IPS-18c (cell line): ENCODE results near the gene SECTM1.
A peak's percentile ranks its signal among the peaks of the same experiment; 100 is the strongest.

Experiments
- H3K4me3 ChIP-seq: 2 replicates; pipeline ENCODE4 v1.7.0; 2013; ENCODE audit warnings: low read depth, mild to moderate bottlenecking, low read length, moderate library complexity; ENCODE audit not compliant: insufficient read depth
- H3K9me3 ChIP-seq: one replicate; pipeline ENCODE4 v1.6.1; 2013; ENCODE audit warnings: mild to moderate bottlenecking, low read length, moderate library complexity; ENCODE audit not compliant: control insufficient read depth, insufficient read depth

Gene SECTM1

DNA sequence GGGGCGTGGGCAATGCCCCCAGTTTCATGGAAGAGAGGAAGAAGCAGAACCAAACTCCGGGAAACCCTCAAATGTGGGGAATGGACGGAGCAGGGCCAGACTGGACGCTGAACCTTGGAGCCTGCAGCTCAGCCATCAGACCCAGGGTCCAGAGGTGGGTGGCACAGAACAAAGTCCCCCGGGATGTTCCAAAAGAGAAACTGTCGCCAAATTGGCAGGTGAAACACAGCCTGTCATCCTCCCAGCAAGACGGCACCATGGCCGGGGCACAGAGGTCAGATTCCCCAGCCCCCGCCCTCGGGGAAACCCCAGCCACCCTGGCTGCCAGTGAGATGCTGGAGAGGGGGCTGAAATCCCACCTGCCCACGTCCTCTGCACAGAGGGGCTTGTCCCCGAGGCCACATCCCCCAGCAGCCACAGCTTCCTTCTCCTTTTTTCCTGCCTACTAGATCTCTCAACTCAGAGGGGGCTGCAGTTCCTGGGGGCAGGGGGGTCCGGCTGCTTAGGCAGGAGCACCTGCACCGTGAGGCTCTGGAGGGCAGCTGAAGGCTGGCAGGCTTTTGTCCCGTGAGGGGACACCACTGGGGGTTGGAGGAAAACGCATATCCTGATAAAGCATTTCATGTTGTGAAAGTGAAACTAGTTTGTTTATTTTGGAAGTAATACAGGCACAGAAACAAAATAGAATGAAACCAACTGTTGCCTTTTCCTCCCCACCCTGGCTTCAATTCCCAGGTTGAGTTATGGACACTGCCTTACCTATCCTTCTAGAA, 1.2 kb upstream of the SECTM1 start:
- Histone ChIP-seq H3K4me3 (no peak overlapping the region; the same call in 1 of the 2 replicates), H3K9me3 (no peaks in the 10 kb centered on the region)

- no peaks in the 10 kb centered on the region for H3K9me3 ChIP-seq
- no peak overlapping the region for H3K4me3 ChIP-seq
Measured at GRCh38 chr17:82334204-82334621, 647 bp upstream of the SECTM1 start.

- H3K9me3 ChIP-seq: no peaks in the 10 kb centered on the region
- peak overlapping the region; percentile 40 for H3K4me3 ChIP-seq
Measured at GRCh38 chr17:82332669-82333278, 792 bp downstream of the SECTM1 start.

GRCh38 chr17:82331345-82331939, 2.1 kb downstream of the SECTM1 start:
- Histone ChIP-seq H3K4me3 (no peak overlapping the region), H3K9me3 (no peaks in the 10 kb centered on the region)

DNA sequence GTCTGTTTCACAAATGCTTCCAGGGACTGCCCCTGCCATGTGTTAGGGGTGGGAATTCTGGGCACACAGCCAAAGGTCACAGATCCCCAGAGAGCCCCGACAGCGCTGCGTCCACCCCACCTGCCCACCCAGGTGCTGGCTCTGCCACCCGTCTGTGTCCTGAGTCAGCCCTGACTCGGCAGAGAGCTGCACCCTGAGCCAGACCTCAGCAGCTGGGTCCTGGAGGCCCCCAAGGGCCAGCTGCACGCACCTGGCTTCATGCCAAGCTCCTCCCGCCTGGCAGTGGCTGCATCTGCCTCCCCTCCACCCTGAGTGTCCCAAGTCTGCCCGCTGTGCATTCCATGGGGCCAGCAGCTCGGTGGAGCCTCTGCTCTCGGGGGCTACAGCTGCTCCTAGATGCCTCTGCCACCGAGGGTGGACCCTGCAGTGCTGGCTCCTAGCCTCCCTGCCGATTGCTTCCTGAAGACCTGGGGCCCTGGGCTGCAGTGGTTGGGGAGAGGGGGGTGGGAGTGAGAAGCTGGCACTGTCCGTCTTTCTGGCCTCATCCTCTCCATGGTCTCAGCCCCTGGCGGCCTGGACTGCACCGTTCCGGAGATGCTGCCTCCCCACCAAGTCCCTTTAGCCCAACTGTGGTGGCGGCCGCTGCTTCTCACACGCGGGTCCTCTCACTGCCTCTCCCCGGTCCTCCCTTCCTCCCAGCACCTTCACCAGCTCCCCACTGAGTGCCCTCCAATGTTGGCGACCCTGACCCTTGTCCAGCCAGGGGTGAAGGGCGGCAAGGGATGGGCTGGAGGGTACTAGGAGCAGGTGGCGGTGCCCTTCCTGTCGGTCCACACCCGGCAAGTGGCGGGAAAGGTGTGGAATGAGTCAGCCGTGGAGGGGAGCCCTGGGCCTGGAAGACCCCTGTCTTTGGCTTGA, 3.0 kb downstream of the SECTM1 start:
- no peak overlapping the region for H3K4me3 ChIP-seq
- H3K9me3 ChIP-seq: no peaks in the 10 kb centered on the region

- Histone ChIP-seq H3K4me3 (no peak overlapping the region), H3K9me3 (no peaks in the 10 kb centered on the region)
Measured at GRCh38 chr17:82329683-82330321, 3.8 kb downstream of the SECTM1 start.

GRCh38 chr17:82328994-82329507, 4.5 kb downstream of the SECTM1 start:
- Histone ChIP-seq H3K4me3 (no peak overlapping the region), H3K9me3 (no peaks in the 10 kb centered on the region)

- Histone ChIP-seq H3K4me3 (no peak overlapping the region), H3K9me3 (no peaks in the 10 kb centered on the region)
Measured at GRCh38 chr17:82328141-82328993, 5.2 kb downstream of the SECTM1 start.

DNA sequence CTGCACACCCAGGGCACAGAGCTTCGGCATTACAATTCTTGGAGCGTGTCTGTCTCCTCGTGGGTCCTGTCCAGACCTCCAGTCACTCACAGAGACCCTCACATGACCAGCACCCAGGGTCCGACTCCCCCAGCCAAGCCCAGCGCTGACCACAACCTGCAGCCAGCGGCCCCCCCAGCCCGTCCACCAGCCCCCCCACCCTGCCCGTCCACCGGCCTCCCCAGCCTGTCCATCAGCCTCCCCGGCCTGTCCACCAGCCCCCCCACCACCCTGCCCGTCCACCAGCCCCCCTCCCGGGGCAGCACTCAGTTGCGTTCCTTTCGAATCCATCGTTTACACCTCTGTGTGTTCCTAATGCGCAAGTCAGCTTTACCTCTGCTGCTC, 5.8 kb downstream of the SECTM1 start:
- no peak overlapping the region for H3K4me3 ChIP-seq

GRCh38 chr17:82327289-82327688, 6.3 kb downstream of the SECTM1 start:
- no peak overlapping the region for H3K4me3 ChIP-seq

More for the DNA sequence above, 5.8 kb downstream of the SECTM1 start:
- H3K9me3 ChIP-seq: no peaks in the 10 kb centered on the region

GRCh38 chr17:82325286-82326180, 8.0 kb downstream of the SECTM1 start:
- Histone ChIP-seq H3K4me3 (no peak overlapping the region), H3K9me3 (no peaks in the 10 kb centered on the region)

More at GRCh38 chr17:82327289-82327688, 6.3 kb downstream of the SECTM1 start:
- no peaks in the 10 kb centered on the region for H3K9me3 ChIP-seq

- Histone ChIP-seq H3K4me3 (no peak overlapping the region), H3K9me3 (no peaks in the 10 kb centered on the region)
Measured at GRCh38 chr17:82324566-82325285, 8.8 kb downstream of the SECTM1 start.

DNA sequence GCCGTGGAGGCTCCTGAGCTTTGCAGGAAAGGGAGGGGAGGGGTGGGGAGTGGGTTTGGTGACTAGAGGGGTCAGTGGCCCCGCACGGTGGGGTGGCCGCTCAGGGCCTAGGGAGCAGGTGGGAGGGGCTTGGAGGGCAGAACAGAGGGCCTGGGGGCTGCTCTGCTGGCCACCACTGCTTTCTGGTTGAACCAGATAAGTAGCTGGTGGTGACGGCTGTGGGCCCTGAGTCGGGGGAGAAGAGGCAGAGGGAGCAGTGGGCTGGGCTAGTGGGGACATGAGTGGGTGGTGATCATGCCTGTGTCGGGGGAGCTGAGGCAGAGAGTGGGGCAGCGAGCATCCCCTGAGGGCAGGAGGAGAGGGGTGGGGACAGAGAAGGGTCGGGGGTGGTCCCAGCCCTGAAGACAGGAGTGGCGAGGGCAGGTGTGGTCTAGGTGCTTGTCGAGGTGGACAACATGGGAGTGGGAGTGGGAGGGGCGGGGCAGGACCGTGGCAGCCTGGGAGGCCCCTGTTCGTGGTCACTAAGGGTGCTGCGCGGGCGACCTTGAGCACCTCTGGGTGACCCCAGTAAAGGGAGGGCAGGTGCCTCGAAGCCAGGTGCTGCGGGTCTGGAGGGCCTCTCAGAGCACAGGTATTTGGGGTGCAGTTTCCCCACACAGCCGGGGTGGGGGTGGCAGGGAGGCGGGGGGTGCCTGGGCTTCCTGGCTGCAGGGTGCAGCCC, 9.9 kb downstream of the SECTM1 start:
- Histone ChIP-seq H3K4me3 (no peak overlapping the region), H3K9me3 (no peaks in the 10 kb centered on the region)
